CD4-positive, alpha-beta memory T cell (primary cell): ENCODE results near the gene DLGAP3. TPM values are rescaled to one million over a fixed set of nuclear protein-coding genes. Genes with fewer than 3 reads are reported as not detected.
"Not testable (repeated sequence)": the region's sequence is repeated elsewhere in the genome, so short reads cannot be mapped to it uniquely, and the experiment has no call there.

Experiments used
- CTCF ChIA-PET: fragments of 350-600 bp; sonication (Branson Sonifier 250); formaldehyde crosslinking; loops from one replicate; lab custom pipeline; 2021; ENCODE audit warnings: inconsistent platforms; ENCODE audit not compliant: partially characterized antibody; lab: Charles Lee
- POLR2A ChIA-PET: fragments of 350-600 bp; sonication (Branson Sonifier 250); formaldehyde crosslinking; loops from one replicate; lab custom pipeline; 2021; ENCODE audit not compliant: partially characterized antibody; lab: Charles Lee
- DNase-seq, 5 donors: peaks; one replicate each; pipeline versions ENCODE4 v3.0.0 to v3.0.0-alpha.2; 2020 to 2022; ENCODE audit warnings: mixed read lengths in 1 of 5
- H3K27ac ChIP-seq: one replicate; pipeline ENCODE4 v1.7.0; 2013; ENCODE audit warnings: low read depth, low read length
- H3K27me3 ChIP-seq: 2 replicates; pipeline ENCODE4 v1.7.0; 2013; ENCODE audit warnings: mild to moderate bottlenecking, low read length, moderate library complexity; ENCODE audit not compliant: insufficient read depth
- H3K36me3 ChIP-seq: 2 replicates; pipeline ENCODE4 v1.7.0; 2013; ENCODE audit warnings: mild to moderate bottlenecking, low read length, moderate library complexity; ENCODE audit not compliant: insufficient read depth
- H3K4me1 ChIP-seq: 2 replicates; pipeline ENCODE4 v1.7.0; 2013; ENCODE audit warnings: mild to moderate bottlenecking, low read length, moderate library complexity; ENCODE audit not compliant: insufficient read depth
- H3K4me3 ChIP-seq, 2 donors: one replicate each; pipeline ENCODE4 v1.7.0; 2013; ENCODE audit warnings: low read length in 2 of 2, mild to moderate bottlenecking in 1 of 2
- H3K9me3 ChIP-seq, 2 donors: one replicate each; pipeline ENCODE4 v1.7.0; 2013; ENCODE audit warnings: low read length in 2 of 2, control low read depth in 1 of 2; ENCODE audit not compliant: control insufficient read depth in 1 of 2
- H3K27ac Mint-ChIP-seq, 7 donors: one replicate each; pipeline ENCODE4 v1.8.0; 2020 to 2021; ENCODE audit warnings: mixed read lengths in 7 of 7, mild to moderate bottlenecking in 6 of 7, inconsistent platforms in 3 of 7, moderate library complexity in 3 of 7
- H3K27me3 Mint-ChIP-seq, 2 donors: one replicate each; pipeline ENCODE4 v1.8.0; 2020 to 2021; ENCODE audit warnings: mixed read lengths in 2 of 2
- H3K36me3 Mint-ChIP-seq, 2 donors: one replicate each; pipeline ENCODE4 v1.8.0; 2020 to 2021; ENCODE audit warnings: mixed read lengths in 2 of 2, inconsistent platforms in 1 of 2, mild to moderate bottlenecking in 1 of 2
- H3K4me1 Mint-ChIP-seq, 4 donors: one replicate each; pipeline ENCODE4 v1.8.0; 2020 to 2021; ENCODE audit warnings: mixed read lengths in 4 of 4, mild to moderate bottlenecking in 1 of 4
- H3K4me3 Mint-ChIP-seq, 8 donors: one replicate each; pipeline ENCODE4 v1.8.0; 2020 to 2021; ENCODE audit warnings: mixed read lengths in 8 of 8, mild to moderate bottlenecking in 7 of 8, moderate library complexity in 6 of 8, inconsistent platforms in 3 of 8
- H3K9me3 Mint-ChIP-seq, 8 donors: one replicate each; pipeline ENCODE4 v1.8.0; 2020 to 2021; ENCODE audit warnings: mixed read lengths in 8 of 8, mild to moderate bottlenecking in 5 of 8, inconsistent platforms in 3 of 8, moderate library complexity in 1 of 8
- intact Hi-C: fragments of 100-400 bp; cut with micrococcal nuclease; formaldehyde crosslinking; loops from one replicate; pipeline ENCODE4 v1.15.1; 2023
- polyA plus RNA-seq, 2 donors: library from polyadenylated mRNA; unstranded; fragments of 300-500 nt; fragmentation: Illumina TruSeq; gene quantifications; one replicate each; pipeline ENCODE4 v1.2.3, GENCODE V29; 2021
- total RNA-seq, 2 experiments: library from RNA; stranded (reverse); gene quantifications; one replicate each; pipeline ENCODE4 v1.2.3, GENCODE V29; 2021

The DLGAP3 gene
- total and polyA plus RNA-seq, 4 experiments from 2014 or later, result 0.08 to 1.5 (median 0.82) TPM

DNA sequence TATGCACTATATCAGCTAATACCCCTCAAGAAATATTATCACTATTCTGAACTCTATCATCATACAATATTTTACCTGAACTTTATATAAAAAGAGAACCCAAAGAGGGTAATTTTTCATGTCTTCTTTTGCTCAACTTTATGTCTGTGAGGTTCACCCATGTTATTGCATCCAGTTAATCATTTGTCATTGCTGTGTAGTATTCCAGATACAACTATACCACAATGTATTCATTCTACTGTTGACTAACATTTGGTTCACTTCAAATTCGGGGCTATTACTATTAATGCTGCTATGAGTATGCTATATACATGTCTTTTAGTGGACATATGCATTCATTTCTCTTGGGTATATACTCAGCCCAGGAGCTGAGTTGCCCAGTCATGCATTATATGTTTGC, 21.0 kb upstream of the DLGAP3 start:
- no peaks in the 10 kb centered on the region for H3K27me3 ChIP-seq
- no peaks in the 10 kb centered on the region for H3K9me3 ChIP-seq
- Mint-ChIP-seq H3K4me3 (no peak overlapping the region), H3K4me1 (no peaks in the 10 kb centered on the region), H3K27ac (no peak overlapping the region), H3K9me3 (peaks cover 0 to 11% (median 4%) of the 10 kb centered on the region in 8 donors), H3K36me3 (peaks cover 1 to 9% of the 10 kb centered on the region in 2 donors), H3K27me3 (peaks cover 8 to 12% of the 10 kb centered on the region in 2 donors)
- CTCF ChIA-PET, result no interaction called here
- intact Hi-C loops, result no loop called here
- DNase-seq, result no peak
- H3K4me1 ChIP-seq, result no peaks in the 10 kb centered on the region
- H3K36me3 ChIP-seq, result no peaks in the 10 kb centered on the region
- no peak overlapping the region for H3K4me3 ChIP-seq
- no peak overlapping the region for H3K27ac ChIP-seq
- POLR2A ChIA-PET, result no interaction called here

DNA sequence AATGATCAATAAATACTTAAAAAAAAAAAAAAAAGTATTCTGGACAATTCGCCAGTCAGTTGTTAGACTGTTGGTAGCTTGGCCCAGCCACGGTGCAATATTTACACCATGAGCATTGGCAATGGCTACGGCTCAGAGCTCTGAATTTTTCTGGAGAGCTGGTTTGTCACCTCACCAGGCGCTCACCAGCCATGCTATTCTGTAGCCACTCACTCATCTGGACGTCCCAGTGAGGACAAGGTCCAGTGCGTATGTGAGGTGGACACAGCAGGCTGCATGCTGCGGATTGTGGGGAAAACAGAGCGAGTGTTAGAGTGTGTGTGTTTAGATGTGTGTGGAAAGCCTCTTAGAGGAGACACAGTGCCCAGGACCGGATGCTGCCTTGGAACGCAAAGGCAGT, 19.3 kb upstream of the DLGAP3 start:
- H3K9me3 ChIP-seq, POLR2A ChIA-PET, H3K4me3 ChIP-seq, intact Hi-C loops, H3K27ac ChIP-seq, H3K4me1 ChIP-seq, H3K4me1 Mint-ChIP-seq, CTCF ChIA-PET, H3K36me3 ChIP-seq, H3K36me3 Mint-ChIP-seq, H3K27me3 ChIP-seq, H3K4me3 Mint-ChIP-seq, DNase-seq: not testable (repeated sequence)
- H3K27ac Mint-ChIP-seq, result peak overlapping the region in 1 of 7 donors; percentile 9
- H3K9me3 Mint-ChIP-seq, result peaks cover 0 to 11% (median 3%) of the 10 kb centered on the region in 8 donors
- peaks cover 10 to 11% of the 10 kb centered on the region in 2 donors for H3K27me3 Mint-ChIP-seq

DNA sequence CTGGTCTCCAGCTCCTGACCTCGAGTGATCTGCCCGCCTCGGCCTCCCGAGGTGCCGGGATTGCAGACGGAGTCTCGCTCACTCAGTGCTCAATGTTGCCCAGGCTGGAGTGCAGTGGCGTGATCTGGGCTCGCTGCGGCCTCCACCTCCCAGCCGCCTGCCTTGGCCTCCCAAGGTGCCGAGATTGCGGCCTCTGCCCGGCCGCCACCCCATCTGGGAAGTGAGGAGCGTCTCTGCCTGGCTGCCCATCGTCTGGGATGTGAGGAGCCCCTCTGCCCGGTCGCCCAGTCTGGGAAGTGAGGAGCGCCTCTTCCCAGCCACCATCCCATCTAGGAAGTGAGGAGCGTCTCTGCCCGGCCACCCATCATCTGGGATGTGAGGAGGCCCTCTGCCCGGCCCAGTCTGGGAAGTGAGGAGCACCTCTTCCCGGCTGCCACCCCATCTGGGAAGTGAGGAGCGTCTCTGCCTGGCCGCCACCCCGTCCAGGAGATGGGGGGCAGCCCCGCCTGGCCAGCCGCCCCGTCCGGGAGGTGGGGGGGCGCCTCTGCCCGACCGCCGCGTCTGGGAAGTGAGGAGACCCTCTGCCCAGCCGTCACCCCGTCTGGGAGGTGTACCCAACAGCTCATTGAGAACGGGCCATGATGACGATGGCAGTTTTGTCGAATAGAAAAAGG, 18.3 kb upstream of the DLGAP3 start:
- H3K27ac Mint-ChIP-seq, H3K9me3 ChIP-seq, intact Hi-C loops, H3K4me1 Mint-ChIP-seq, H3K9me3 Mint-ChIP-seq, H3K4me3 ChIP-seq, H3K4me3 Mint-ChIP-seq, H3K4me1 ChIP-seq, POLR2A ChIA-PET, CTCF ChIA-PET, DNase-seq, H3K27me3 ChIP-seq, H3K27ac ChIP-seq, H3K36me3 Mint-ChIP-seq, H3K36me3 ChIP-seq: not testable (repeated sequence)
- peaks cover 11 to 15% of the 10 kb centered on the region in 2 donors for H3K27me3 Mint-ChIP-seq

DNA sequence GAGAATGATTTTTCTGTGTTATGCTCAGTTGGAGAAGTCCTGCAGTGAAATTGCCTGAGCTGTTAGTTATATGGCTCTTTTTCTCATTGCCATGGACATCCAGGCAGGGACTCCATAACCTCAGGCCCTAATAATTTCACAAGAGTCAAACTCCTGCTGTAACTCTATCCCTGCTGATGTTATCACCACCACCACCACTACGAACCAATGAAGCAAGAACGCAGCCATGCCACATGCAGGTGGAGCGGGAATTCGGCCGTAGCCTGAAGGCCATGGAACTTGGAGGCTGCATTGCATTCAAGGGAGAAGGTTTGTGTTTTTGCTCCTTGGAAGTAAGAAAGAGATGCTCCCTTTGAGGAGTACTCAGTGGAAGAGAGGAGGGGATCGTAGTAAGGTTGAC, 16.8 kb upstream of the DLGAP3 start:
- no peak overlapping the region for H3K27ac Mint-ChIP-seq
- peaks cover 13 to 14% of the 10 kb centered on the region in 2 donors for H3K27me3 Mint-ChIP-seq
- POLR2A ChIA-PET, result no interaction called here
- Histone ChIP-seq H3K4me1 (no peaks in the 10 kb centered on the region), H3K4me3 (no peak overlapping the region), H3K27me3 (no peaks in the 10 kb centered on the region), H3K27ac (no peak overlapping the region), H3K9me3 (no peaks in the 10 kb centered on the region), H3K36me3 (no peaks in the 10 kb centered on the region)
- DNase-seq, result no peak
- intact Hi-C loops, result no loop called here
- H3K9me3 Mint-ChIP-seq, result peaks cover 0 to 6% (median 3%) of the 10 kb centered on the region in 8 donors
- H3K4me1 Mint-ChIP-seq, result no peaks in the 10 kb centered on the region
- CTCF ChIA-PET, result no interaction called here
- H3K4me3 Mint-ChIP-seq, result no peak overlapping the region
- peaks cover 1 to 8% of the 10 kb centered on the region in 2 donors for H3K36me3 Mint-ChIP-seq

DNA sequence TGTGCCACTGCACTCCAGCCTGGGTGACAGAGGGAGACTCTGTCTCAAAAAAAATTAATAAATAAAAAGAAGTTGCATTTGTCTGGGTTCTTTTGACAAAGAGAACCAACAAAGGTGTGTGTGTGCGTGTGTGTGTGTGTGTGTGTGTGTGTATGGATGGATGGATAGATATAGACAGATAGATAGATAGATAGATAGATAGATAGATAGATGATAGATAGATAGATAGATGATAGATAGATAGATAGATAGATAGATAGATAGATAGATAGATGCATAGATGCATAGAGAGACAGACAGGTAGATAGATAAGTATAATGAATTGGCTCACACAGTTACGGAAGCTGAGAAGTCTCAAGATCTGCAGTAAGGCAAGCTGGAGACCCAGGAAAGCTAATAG, 12.3 kb upstream of the DLGAP3 start:
- H3K9me3 Mint-ChIP-seq, H3K4me1 ChIP-seq, H3K4me1 Mint-ChIP-seq, H3K27ac Mint-ChIP-seq, H3K27me3 ChIP-seq, H3K36me3 Mint-ChIP-seq, H3K36me3 ChIP-seq, intact Hi-C loops, POLR2A ChIA-PET, CTCF ChIA-PET, H3K4me3 ChIP-seq, H3K27ac ChIP-seq, H3K9me3 ChIP-seq, H3K4me3 Mint-ChIP-seq, DNase-seq: not testable (repeated sequence)
- H3K27me3 Mint-ChIP-seq, result peaks cover 18 to 26% of the 10 kb centered on the region in 2 donors

DNA sequence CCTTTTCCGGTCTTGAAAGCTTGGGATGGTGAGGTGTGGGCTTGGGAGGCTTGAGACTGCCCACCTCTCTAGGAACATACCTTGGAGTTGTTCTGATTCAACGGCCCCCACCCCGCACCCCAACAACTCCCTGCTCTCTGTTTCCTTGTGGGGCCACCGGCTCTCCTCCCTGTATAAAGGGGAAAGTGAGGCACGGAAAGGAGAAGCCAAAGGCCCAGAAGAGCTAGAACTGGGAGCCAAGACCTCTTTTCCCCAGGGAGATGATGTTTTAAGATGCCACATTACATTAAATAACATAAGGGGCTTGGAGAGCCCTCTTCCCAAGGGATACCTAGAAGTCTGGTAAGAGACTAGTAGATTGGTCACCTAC, 1.2 kb upstream of the DLGAP3 start:
- ChIA-PET CTCF (no interaction called here), POLR2A (no interaction called here)
- Histone ChIP-seq H3K27me3 (peaks cover 29% of the 10 kb centered on the region), H3K27ac (no peak overlapping the region), H3K4me1 (peaks cover 9% of the 10 kb centered on the region), H3K36me3 (no peaks in the 10 kb centered on the region), H3K9me3 (no peaks in the 10 kb centered on the region), H3K4me3 (no peak overlapping the region)
- intact Hi-C loops, result no loop called here
- DNase-seq, result no peak
- Mint-ChIP-seq H3K4me3 (peak overlapping the region in 7 of 8 donors; percentile 35 to 69 (median 63)), H3K4me1 (peaks cover 6 to 11% (median 9%) of the 10 kb centered on the region in 4 donors), H3K36me3 (no peaks in the 10 kb centered on the region), H3K9me3 (peaks cover 0 to 3% (median 0%) of the 10 kb centered on the region in 8 donors), H3K27ac (no peak overlapping the region), H3K27me3 (peaks cover 23 to 30% of the 10 kb centered on the region in 2 donors)

DNA sequence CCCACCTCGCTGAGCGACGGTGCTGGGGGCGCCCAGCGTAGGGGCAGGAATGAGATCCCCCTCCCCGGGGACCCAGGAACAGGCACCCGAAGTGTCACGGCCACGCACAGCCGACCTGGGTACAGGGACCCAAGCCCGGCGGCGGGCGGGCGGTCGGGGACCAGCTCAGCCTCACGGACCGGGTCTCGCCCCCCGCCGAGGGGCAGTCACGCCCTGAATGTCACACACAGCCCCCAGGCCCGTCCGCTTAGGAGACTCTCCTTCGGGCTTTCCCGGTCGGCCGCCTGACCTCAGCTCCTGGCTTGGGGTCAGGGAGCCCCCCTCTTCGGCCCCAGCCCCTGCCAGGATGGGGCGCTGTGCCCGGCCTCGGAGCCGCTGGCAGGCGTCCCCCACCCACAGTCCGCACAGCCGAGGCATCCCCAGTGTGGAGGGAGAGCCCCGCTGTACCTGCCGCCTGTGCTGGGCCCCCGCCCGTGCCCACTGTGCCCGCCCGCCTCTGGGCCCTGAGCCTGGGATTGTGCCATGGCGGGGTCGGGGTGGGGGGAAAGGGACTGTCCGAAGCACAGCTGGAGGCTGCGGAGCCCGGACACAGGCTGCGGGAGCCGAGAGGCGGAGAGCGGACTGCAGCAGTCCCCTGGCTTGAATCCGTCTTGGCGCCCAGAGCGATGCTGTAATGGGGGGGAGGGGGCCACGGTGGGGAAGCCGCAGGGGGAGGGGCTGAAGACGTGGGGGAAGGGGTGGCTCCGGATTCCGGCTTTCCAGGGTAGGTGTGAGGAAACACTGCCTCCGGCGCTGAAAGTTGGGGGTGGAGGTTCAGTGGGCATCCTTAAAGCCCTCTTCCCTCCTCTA, 627 bp upstream of the DLGAP3 start:
- ChIA-PET POLR2A (no interaction called here), CTCF (no interaction called here)
- DNase-seq, result peak in 2 of 5 donors; percentile 0 to 35
- Histone ChIP-seq H3K9me3 (no peaks in the 10 kb centered on the region), H3K4me3 (peak overlapping the region in 1 of 2 donors; percentile 25), H3K27ac (no peak overlapping the region), H3K27me3 (peaks cover 33% of the 10 kb centered on the region), H3K4me1 (peaks cover 9% of the 10 kb centered on the region), H3K36me3 (no peaks in the 10 kb centered on the region)
- intact Hi-C loops, result no loop called here
- peaks cover 0 to 3% (median 0%) of the 10 kb centered on the region in 8 donors for H3K9me3 Mint-ChIP-seq
- H3K27me3 Mint-ChIP-seq, result peaks cover 24 to 33% of the 10 kb centered on the region in 2 donors
- no peaks in the 10 kb centered on the region for H3K36me3 Mint-ChIP-seq
- peak overlapping the region in 7 of 8 donors; percentile 35 to 69 (median 63) for H3K4me3 Mint-ChIP-seq
- peaks cover 6 to 11% (median 9%) of the 10 kb centered on the region in 4 donors for H3K4me1 Mint-ChIP-seq
- H3K27ac Mint-ChIP-seq, result no peak overlapping the region
